NK-92 (cell line): ENCODE measurements around the gene NXPH1.

Experiments used
- DNase-seq: peaks from one replicate; lab custom pipeline; 2025; ENCODE audit not compliant: unreplicated experiment; lab: John Stamatoyannopoulos, UW

NXPH1 gene

GRCh38 chr7:8585591-8585990 lies 152.2 kb downstream of the NXPH1 start:
- no peak for DNase-seq

- no peak for DNase-seq
These were observed 156.8 kb downstream of the NXPH1 start for GRCh38 chr7:8590225-8590624.

GRCh38 chr7:8590791-8591190 lies 157.4 kb downstream of the NXPH1 start:
- no peak for DNase-seq

GRCh38 chr7:8591289-8591688 lies 157.9 kb downstream of the NXPH1 start:
- no peak for DNase-seq

DNA sequence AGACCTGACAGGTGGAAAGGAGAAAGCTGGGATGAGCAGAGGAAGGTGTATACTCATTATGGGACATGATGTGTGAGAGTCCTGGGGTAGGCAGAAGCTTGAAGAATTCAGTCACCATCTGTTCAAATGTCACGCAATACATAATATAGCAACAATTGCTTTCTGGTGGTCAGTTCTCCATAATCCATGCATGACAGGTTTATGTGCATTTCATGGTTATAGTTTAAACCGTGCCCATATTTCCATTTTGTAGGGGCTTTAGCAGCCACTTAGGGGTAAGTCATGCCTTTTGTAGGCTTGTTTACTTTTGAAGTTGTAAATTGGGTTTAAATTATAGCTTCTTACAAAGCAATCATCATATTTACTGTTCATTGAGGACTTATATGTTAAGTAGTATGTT lies 158.8 kb downstream of the NXPH1 start:
- DNase-seq = no peak

DNA sequence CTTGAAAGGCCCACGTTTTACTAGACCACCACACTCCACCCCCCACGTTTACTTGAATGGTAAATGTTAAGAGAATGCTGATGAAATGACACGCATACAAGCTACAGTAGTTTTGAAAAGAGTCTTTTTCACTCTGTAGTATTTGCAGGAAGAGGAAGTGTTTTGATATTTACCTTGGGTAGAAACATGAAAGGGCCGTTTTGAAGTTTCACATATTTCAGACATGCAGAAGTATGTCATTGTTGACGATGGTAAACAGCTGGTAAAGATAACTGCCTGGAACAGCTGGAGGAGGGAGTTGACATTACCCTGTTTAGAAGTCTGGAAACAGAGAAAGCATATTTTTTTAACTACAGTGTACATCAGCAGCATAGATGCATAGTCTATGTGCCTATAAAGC lies 160.7 kb downstream of the NXPH1 start:
- no peak for DNase-seq

DNA sequence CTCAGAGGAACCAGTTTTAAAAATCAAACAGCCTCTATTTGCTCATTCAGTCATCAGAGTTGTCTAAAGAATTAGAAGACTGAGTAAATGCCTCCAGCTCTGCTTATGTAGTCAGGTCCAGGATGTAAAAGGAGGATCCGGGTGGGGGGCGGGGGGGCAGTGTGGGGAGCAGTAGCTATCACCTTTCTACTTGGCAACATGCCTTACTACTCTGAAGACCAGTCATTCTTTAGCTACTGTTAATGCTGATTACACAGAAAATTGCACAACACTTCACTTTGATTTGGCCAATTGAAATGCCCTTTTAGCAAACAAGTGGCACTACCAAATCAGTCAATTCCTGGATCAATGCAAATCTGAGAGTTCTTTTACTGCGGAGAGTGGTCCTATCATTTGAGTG lies 164.2 kb downstream of the NXPH1 start:
- no peak for DNase-seq

GRCh38 chr7:8601121-8601520 lies 167.7 kb downstream of the NXPH1 start:
- DNase-seq = no peak

DNA sequence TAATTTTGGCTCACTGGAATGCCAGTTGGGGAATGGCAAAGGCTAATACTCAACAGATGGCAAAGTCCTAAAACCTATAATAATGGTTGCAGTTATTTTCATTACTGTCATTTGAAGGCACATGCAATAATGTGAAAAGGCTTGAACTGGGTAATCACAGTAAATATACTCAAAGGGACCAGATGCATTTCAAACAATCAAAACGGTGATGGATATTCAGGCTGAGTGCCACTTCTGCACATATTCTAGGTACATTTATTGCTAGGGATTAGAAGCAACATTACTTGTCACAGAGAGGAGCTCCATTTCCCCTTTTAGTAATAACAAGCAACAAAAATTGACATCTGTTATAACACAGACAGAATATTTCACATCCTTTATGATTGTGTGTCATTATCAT lies 171.8 kb downstream of the NXPH1 start:
- DNase-seq = no peak

GRCh38 chr7:8612584-8612983 lies 179.2 kb downstream of the NXPH1 start:
- no peak for DNase-seq

DNA sequence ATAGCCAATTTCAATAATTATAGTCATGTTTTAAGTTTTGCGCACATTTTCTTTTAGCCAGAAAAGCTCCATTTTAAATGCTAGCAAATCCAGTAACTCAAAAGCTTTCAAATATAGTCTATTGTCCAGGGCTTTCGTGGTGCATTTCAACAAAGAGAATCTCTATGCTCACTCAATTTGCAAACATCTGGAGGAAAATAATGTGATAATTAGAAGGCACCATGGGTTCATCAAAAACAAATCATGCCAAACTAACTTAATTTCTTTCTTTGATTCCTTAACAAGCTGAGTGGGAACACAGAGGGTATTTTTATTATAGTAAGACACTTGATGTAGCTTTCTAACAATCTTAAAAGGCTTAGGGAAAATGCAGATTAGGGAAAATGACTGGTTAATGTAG lies 179.8 kb downstream of the NXPH1 start:
- no peak for DNase-seq

GRCh38 chr7:8615019-8615418 lies 181.6 kb downstream of the NXPH1 start:
- no peak for DNase-seq

GRCh38 chr7:8618441-8619070 lies 185.1 kb downstream of the NXPH1 start:
- no peak for DNase-seq

- no peak for DNase-seq
These were observed 186.8 kb downstream of the NXPH1 start for GRCh38 chr7:8620169-8620568.

- DNase-seq = no peak
These were observed 192.2 kb downstream of the NXPH1 start for GRCh38 chr7:8625612-8626011.

GRCh38 chr7:8627325-8627724 lies 193.9 kb downstream of the NXPH1 start:
- no peak for DNase-seq

DNA sequence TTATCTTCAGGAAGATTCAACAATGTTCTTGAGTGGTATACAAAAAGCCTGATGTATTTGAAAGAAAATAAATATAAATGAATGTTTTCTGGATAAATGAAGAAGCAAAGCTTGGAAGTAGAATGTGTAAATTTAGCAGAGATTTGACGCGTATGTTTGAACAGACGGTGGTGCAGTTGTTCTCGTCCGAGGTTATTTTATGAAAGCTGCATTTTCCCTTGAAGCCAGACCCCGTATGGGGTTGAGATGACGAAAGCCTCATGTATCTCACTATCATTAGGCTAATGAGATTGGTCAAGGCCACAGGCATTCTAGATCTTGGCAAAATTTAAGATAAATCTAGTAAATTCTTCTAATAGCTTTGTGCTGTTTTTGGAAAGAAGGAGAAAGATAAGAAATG lies 195.2 kb downstream of the NXPH1 start:
- no peak for DNase-seq

GRCh38 chr7:8629504-8629903 lies 196.1 kb downstream of the NXPH1 start:
- no peak for DNase-seq

DNA sequence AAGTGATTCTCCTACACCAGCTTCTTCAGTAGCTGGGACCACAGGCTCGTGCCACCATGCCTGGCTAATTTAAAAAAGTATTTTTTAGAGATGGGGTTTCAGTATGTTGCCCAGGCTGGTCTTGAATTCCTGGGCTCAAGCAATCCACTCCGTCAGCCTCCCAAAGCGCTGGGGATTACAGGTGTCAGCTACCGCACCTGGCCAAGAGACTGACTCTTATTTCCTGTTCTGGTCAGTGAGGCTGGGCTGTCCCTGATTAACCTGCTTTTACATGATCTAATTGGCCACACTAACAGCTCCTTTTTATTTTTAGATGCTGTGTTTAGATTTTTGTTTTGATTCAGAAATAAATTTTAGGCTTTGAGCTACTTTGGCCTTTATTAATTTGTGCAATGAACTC lies 203.9 kb downstream of the NXPH1 start:
- no peak for DNase-seq

- no peak for DNase-seq
These were observed 204.7 kb downstream of the NXPH1 start for GRCh38 chr7:8638076-8638475.

GRCh38 chr7:8639668-8640067 lies 206.3 kb downstream of the NXPH1 start:
- DNase-seq = no peak

GRCh38 chr7:8640671-8641070 lies 207.3 kb downstream of the NXPH1 start:
- DNase-seq = no peak

DNA sequence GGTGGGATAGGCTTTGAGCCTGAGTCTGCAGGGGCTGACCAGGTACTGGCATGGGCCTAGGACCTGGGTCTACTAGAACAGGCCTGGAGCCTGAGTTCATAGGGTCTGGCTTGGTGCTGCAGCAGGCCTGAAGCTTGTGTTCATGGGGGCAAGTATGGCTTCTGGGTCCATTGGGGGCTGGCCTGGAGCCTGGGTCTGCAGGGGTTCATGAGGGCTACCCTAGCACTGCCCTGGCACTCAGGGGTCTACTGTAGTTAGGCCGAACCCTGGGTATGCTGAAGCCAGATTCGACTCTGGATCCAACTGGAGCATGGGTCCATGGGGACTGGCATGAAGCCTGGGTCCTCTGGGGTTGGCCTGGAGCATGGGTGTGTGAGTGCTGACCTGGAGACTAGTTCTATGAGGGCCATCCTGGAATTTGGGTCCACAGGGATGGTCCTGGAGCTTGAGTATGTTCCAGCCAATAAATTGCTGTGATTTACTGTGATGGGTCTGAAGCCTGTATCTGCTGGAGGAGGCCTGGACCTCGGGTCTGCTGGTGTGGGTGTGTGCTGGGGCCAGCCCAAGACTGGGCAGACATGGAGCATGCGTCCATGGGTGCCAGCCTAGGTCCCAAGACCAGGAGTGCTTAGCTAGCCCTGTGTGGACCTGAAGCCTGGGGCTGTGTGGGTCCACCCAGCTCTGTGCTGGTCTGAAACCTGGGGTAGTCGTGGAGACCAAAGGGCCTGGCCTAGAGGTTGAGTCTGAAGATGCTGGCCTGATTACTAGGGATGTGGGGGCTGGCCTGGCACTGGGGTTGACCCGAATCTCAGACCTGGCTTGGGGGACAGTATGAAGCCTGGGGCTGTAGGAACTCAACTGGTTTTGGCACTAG lies 235.5 kb downstream of the NXPH1 start:
- no peak for DNase-seq
